DOHH2 (cell line): Measurements from ENCODE around the gene KCTD5.

Source experiments
- H3F3A ChIP-seq: fragments of 200-600 bp; sonication (generic), shearing (Covaris generic); 2 replicates; pipeline ENCODE4 v1.6.0; 2016; ENCODE audit warnings: antibody characterized with exemption, mild to moderate bottlenecking; ENCODE audit not compliant: control insufficient read depth, insufficient read depth
- H3K27ac ChIP-seq: fragments of 200-600 bp; sonication (generic); 2 replicates; pipeline ENCODE4 v1.5.1; 2014; ENCODE audit warnings: low read depth, mild to moderate bottlenecking, low read length, moderate library complexity
- H3K27me3 ChIP-seq: fragments of 200-600 bp; sonication (generic); 2 replicates; pipeline ENCODE4 v1.6.1; 2014; ENCODE audit warnings: mild to moderate bottlenecking, low read length, mixed read lengths; ENCODE audit not compliant: control insufficient read depth
- H3K36me3 ChIP-seq: fragments of 200-600 bp; sonication (generic); 2 replicates; pipeline ENCODE4 v1.6.1; 2014; ENCODE audit warnings: mild to moderate bottlenecking, low read length, moderate library complexity, mixed read lengths; ENCODE audit not compliant: control insufficient read depth
- H3K4me1 ChIP-seq: fragments of 200-600 bp; sonication (generic); 2 replicates; pipeline ENCODE4 v1.6.1; 2014; ENCODE audit warnings: mild to moderate bottlenecking, low read length, mixed read lengths; ENCODE audit not compliant: control insufficient read depth
- H3K4me2 ChIP-seq: fragments of 200-600 bp; sonication (generic); 2 replicates; pipeline ENCODE4 v1.6.0; 2014; ENCODE audit warnings: mild to moderate bottlenecking, low read length, moderate library complexity
- H3K4me3 ChIP-seq: fragments of 200-600 bp; sonication (generic); 2 replicates; pipeline ENCODE4 v1.5.1; 2014; ENCODE audit warnings: mild to moderate bottlenecking, low read length, mixed read lengths
- H3K79me2 ChIP-seq: fragments of 200-600 bp; sonication (generic); 2 replicates; pipeline ENCODE4 v1.6.1; 2014; ENCODE audit warnings: mild to moderate bottlenecking, low read length, mixed read lengths; ENCODE audit not compliant: control insufficient read depth
- H3K9me2 ChIP-seq: fragments of 200-600 bp; sonication (generic); replicated peaks from 2 replicates; pipeline ENCODE4 v1.6.1; 2014; ENCODE audit warnings: mild to moderate bottlenecking, low read length, mixed read lengths; ENCODE audit not compliant: control insufficient read depth
- H3K9me3 ChIP-seq: fragments of 200-600 bp; sonication (generic); 2 replicates; pipeline ENCODE4 v1.6.1; 2014; ENCODE audit warnings: antibody characterized with exemption, low read length, mixed read lengths; ENCODE audit not compliant: control insufficient read depth, insufficient read depth
- H4K20me1 ChIP-seq: fragments of 200-600 bp; sonication (generic); 2 replicates; pipeline ENCODE4 v1.6.0; 2014; ENCODE audit warnings: low read depth, mild to moderate bottlenecking, antibody characterized with exemption, low read length, moderate library complexity; ENCODE audit not compliant: control insufficient read depth, insufficient read depth
- EZH2phosphoT487 ChIP-seq: fragments of 200-600 bp; sonication (generic); IDR thresholded peaks from 2 replicates; pipeline ENCODE4 v1.6.1; 2017; ENCODE audit warnings: borderline replicate concordance, mild to moderate bottlenecking, antibody characterized with exemption, low read length, moderate library complexity, mixed read lengths
- TF ChIP-seq, protein P1 (sequence below): fragments of 200-600 bp; sonication (generic); IDR thresholded peaks from one replicate; pipeline ENCODE4 v1.5.1; 2014; ENCODE audit warnings: antibody characterized with exemption, mild to moderate bottlenecking, low read depth, low read length; ENCODE audit not compliant: poor library complexity, severe bottlenecking

KCTD5 gene

GRCh38 chr16:2737238-2737605 is 54.9 kb downstream of the KCTD5 start:
- Histone ChIP-seq H3K36me3 (no peaks in the 10 kb centered on the region), H3K9me3 (no peaks in the 10 kb centered on the region), H3K79me2 (no peaks in the 10 kb centered on the region), H4K20me1 (no peaks in the 10 kb centered on the region), H3K4me2 (no peak overlapping the region), H3F3A (no peaks in the 10 kb centered on the region), H3K4me1 (no peaks in the 10 kb centered on the region), H3K4me3 (no peak overlapping the region), H3K27ac (no peak overlapping the region), H3K9me2 (no peaks in the 10 kb centered on the region), H3K27me3 (no peaks in the 10 kb centered on the region)
- TF ChIP-seq EZH2phosphoT487: no peak
- TF ChIP-seq, protein P1, sequence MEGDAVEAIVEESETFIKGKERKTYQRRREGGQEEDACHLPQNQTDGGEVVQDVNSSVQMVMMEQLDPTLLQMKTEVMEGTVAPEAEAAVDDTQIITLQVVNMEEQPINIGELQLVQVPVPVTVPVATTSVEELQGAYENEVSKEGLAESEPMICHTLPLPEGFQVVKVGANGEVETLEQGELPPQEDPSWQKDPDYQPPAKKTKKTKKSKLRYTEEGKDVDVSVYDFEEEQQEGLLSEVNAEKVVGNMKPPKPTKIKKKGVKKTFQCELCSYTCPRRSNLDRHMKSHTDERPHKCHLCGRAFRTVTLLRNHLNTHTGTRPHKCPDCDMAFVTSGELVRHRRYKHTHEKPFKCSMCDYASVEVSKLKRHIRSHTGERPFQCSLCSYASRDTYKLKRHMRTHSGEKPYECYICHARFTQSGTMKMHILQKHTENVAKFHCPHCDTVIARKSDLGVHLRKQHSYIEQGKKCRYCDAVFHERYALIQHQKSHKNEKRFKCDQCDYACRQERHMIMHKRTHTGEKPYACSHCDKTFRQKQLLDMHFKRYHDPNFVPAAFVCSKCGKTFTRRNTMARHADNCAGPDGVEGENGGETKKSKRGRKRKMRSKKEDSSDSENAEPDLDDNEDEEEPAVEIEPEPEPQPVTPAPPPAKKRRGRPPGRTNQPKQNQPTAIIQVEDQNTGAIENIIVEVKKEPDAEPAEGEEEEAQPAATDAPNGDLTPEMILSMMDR: no peak

DNA sequence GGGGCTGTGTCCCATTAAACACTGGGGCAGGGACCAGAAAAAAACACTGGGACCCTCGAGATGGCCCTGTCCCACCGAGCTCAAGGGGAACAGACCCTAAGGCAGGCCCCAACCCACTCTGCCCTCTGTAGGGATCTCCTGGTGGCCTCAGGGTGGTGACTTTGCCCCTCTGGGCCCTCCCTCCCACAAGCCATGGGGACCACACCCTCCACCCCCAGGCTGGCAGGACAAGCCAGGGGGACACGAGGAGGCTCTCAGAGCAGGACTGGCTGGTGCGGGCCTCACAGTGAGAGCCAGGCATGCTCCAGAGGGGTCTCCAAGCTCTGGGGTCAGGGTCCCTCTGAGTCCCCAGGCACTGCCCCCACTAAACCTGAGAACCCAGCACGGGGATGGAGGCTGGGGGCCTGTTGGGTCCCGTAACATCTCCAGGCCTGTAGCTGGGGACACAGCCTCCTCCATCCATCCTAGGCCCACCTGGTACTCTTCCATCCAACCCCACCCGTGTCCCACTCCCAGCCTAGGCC is 55.6 kb downstream of the KCTD5 start:
- H3F3A ChIP-seq: no peaks in the 10 kb centered on the region
- H3K9me3 ChIP-seq: no peaks in the 10 kb centered on the region
- TF ChIP-seq, protein P1: no peak
- no peak for TF ChIP-seq EZH2phosphoT487
- H3K36me3 ChIP-seq: no peaks in the 10 kb centered on the region
- no peaks in the 10 kb centered on the region for H3K79me2 ChIP-seq
- no peaks in the 10 kb centered on the region for H3K27me3 ChIP-seq
- no peaks in the 10 kb centered on the region for H4K20me1 ChIP-seq
- no peak overlapping the region for H3K4me3 ChIP-seq
- H3K27ac ChIP-seq: no peak overlapping the region
- no peaks in the 10 kb centered on the region for H3K9me2 ChIP-seq
- no peak overlapping the region for H3K4me2 ChIP-seq
- no peaks in the 10 kb centered on the region for H3K4me1 ChIP-seq

GRCh38 chr16:2738615-2739014 is 56.3 kb downstream of the KCTD5 start:
- Histone ChIP-seq H3K9me3 (no peaks in the 10 kb centered on the region), H3K4me1 (no peaks in the 10 kb centered on the region), H4K20me1 (no peaks in the 10 kb centered on the region), H3K27ac (no peak overlapping the region), H3K36me3 (no peaks in the 10 kb centered on the region), H3F3A (no peaks in the 10 kb centered on the region), H3K4me2 (no peak overlapping the region), H3K79me2 (no peaks in the 10 kb centered on the region), H3K4me3 (no peak overlapping the region), H3K27me3 (no peaks in the 10 kb centered on the region), H3K9me2 (no peaks in the 10 kb centered on the region)
- no peak for TF ChIP-seq EZH2phosphoT487
- TF ChIP-seq, protein P1: no peak
